BE2C (cell line): ENCODE results near the gene TMEM132A.

ENCODE experiments used
- DNase-seq: peaks from one replicate; pipeline ENCODE4 v3.0.0-alpha.2; 2020
- H3K27me3 ChIP-seq: fragments of 250-450 bp; sonication (Bioruptor Pico); 2 replicates; pipeline ENCODE4 v1.5.1; 2020; ENCODE audit warnings: mild to moderate bottlenecking
- H3K36me3 ChIP-seq: fragments of 250-450 bp; sonication (Bioruptor Pico); 2 replicates; pipeline ENCODE4 v1.5.1; 2020; ENCODE audit warnings: mild to moderate bottlenecking
- H3K4me1 ChIP-seq: fragments of 250-450 bp; sonication (Bioruptor Pico); 2 replicates; pipeline ENCODE4 v1.5.1; 2020
- H3K4me3 ChIP-seq: 2 replicates; pipeline ENCODE4 v1.5.1; 2011; ENCODE audit warnings: low read depth, low read length
- H3K9me3 ChIP-seq: fragments of 250-450 bp; sonication (Bioruptor Pico); 2 replicates; pipeline ENCODE4 v1.5.1; 2020
- CTCF ChIP-seq: IDR thresholded peaks from 2 replicates; pipeline ENCODE4 v1.5.1; 2012; ENCODE audit warnings: mild to moderate bottlenecking, low read depth, low read length

The TMEM132A gene

GRCh38 chr11:60941371-60942119 lies 17.3 kb downstream of the TMEM132A start:
- Histone ChIP-seq H3K27me3 (no peaks in the 10 kb centered on the region), H3K4me3 (no peak overlapping the region), H3K36me3 (no peaks in the 10 kb centered on the region; the same call in 1 of the 2 replicates), H3K9me3 (no peaks in the 10 kb centered on the region), H3K4me1 (no peaks in the 10 kb centered on the region)
- TF ChIP-seq CTCF = no peak
- no peak for DNase-seq

GRCh38 chr11:60942219-60942618 lies 18.0 kb downstream of the TMEM132A start:
- no peak for DNase-seq
- Histone ChIP-seq H3K4me3 (no peak overlapping the region), H3K9me3 (no peaks in the 10 kb centered on the region), H3K27me3 (no peaks in the 10 kb centered on the region), H3K36me3 (no peaks in the 10 kb centered on the region), H3K4me1 (no peaks in the 10 kb centered on the region)
- no peak for TF ChIP-seq CTCF

GRCh38 chr11:60942970-60943565 lies 18.8 kb downstream of the TMEM132A start:
- H3K36me3 ChIP-seq = no peaks in the 10 kb centered on the region
- no peak for TF ChIP-seq CTCF
- no peaks in the 10 kb centered on the region for H3K27me3 ChIP-seq

GRCh38 chr11:60944490-60945294 lies 20.4 kb downstream of the TMEM132A start:
- H3K27me3 ChIP-seq = no peaks in the 10 kb centered on the region
- no peaks in the 10 kb centered on the region for H3K36me3 ChIP-seq
- H3K4me3 ChIP-seq = no peak overlapping the region
- H3K9me3 ChIP-seq = no peaks in the 10 kb centered on the region
- peak; percentile 32 for TF ChIP-seq CTCF
- DNase-seq = no peak
- H3K4me1 ChIP-seq = no peaks in the 10 kb centered on the region

More at GRCh38 chr11:60942970-60943565, 18.8 kb downstream of the TMEM132A start:
- no peak for DNase-seq
- Histone ChIP-seq H3K4me1 (no peaks in the 10 kb centered on the region), H3K4me3 (no peak overlapping the region), H3K9me3 (no peaks in the 10 kb centered on the region)

- no peak for DNase-seq
- Histone ChIP-seq H3K9me3 (no peaks in the 10 kb centered on the region), H3K36me3 (no peaks in the 10 kb centered on the region), H3K4me3 (no peak overlapping the region), H3K4me1 (no peaks in the 10 kb centered on the region), H3K27me3 (no peaks in the 10 kb centered on the region)
- no peak for TF ChIP-seq CTCF
Observed at GRCh38 chr11:60945295-60945667, 21.0 kb downstream of the TMEM132A start.
